NK-92 treated with Interleukin-12 subunit alpha and Interleukin-12 subunit beta, amount 100 ng/mL, for 24 hours (cell line): ENCODE results near the gene HAGHL.
"Not testable (repeated sequence)": the region's sequence is repeated elsewhere in the genome, so short reads cannot be mapped to it uniquely, and the experiment has no call there.

Experiments
- DNase-seq: peaks from one replicate; lab custom pipeline; 2025; lab: John Stamatoyannopoulos, UW

Gene HAGHL

DNA sequence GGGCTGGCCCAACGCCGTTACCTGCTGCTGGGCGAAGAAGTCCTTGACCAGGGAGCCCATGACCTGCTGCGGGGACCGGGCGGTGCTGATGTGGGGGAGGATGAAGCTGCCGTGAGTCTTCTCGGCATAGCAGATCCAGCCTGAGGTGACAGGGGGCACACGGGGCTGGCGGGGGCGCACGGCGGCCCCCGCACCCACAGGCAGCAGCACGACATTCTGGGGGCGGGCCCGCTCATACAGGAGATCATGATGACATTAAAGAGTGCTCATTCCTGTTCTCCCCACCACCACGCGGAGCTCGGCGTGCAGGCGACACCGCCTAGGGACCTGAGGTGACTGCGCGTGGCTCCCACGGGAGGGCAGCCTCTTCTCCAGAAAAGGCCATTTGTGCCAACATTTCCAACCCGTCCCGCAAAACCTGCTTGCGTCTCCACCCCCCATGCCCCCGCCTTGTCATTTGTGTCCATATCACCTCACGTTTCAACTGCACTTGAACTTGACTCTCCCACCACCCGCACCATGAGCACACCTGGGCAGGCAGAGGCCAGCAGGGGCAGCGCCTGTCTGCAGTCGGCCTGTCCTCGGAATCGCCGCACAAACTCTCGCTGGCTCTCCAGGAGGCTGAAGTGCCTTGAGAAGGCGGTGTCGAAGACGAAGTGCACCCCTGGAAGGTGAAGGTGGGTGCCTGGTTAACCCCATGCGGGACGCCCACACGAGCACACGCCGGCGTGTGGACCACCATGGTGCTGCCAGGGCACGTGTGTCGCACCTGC, 7.5 kb downstream of the HAGHL start:
- DNase-seq = no peak

GRCh38 chr16:734981-735881, 8.3 kb downstream of the HAGHL start:
- DNase-seq = no peak

DNA sequence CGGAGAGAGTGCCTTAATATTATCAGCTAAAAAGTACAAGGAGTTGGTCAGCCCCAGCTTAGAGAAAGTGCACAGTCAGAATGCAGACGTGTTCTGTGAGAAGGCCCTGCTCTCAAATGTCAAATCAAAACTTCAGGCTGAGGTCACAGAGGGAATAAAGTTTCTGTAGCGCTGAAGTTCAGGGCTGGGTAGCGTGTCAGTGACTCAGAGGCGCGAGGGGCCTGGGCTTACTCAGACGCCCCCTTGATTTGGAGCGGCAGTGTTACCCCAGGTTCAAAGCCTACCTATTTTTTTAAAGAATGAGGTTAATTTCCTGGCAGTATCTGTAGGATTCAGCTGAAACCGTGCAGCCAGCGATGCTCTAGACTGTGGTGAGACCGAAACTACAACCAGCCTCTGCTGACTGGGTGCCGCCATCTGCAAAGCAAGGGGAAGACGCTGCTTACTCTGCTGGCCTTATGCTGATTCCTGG, 9.1 kb downstream of the HAGHL start:
- DNase-seq = no peak

- no peak for DNase-seq
These were observed 10.1 kb downstream of the HAGHL start for GRCh38 chr16:736936-737481.

DNA sequence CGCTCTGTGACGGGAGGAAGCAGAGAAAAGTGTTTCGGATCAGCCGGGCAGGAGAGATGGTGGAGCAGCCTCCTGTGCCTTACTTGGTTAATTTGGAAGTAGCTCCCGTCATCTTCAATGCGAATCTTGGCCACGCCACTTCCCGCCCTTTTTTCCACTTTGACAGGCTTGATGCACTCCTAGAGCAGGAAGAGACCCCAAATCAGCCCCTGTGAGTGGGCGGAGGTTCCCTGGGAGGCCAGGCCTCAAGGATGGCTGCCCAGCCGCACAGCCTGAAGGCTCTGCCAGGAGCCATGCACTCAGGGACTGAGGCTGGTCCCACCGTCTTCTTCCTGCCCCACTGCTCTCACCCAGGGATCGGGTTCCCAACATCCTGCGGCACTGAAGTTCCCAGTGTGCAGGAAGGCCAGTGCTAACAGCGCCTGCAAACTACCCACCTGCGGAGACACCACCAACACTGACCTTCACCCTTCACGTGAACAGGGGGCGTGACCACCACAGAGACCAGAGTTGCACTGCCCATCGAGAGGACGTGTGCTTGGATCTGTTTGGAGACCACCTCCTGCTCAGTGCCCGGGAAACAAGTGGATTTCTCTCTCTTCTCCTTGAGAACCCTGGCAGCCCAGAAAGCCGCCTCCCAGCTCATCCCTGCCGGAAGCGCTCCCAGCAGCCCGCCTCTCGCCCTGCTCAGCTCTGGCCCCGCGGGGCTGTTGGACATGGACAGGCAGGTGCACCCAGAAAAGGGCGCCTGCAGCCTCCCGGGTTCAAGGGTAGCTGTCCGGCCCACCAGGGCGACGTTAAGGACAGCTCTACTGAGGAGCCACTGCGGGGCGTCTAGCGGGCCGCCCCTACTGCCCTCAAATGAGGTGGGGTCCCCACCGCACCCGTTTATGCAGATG, 12.9 kb downstream of the HAGHL start:
- no peak for DNase-seq

DNA sequence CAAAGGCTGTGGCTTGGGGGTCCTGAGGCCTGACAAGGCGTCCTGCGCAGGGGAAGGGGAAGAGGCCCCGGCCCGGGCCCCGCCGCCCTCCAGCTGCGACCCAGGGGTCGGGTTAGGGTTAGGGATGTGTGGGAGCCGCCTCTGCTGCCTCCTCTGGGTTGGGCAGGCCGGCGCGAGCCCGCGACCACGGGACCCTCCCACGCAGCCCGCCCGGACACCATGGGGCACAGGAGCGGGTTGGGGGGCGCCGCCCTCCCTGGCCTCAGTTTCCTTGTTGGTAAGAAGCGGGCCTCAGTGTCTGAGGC, 13.5 kb downstream of the HAGHL start:
- no peak for DNase-seq

DNA sequence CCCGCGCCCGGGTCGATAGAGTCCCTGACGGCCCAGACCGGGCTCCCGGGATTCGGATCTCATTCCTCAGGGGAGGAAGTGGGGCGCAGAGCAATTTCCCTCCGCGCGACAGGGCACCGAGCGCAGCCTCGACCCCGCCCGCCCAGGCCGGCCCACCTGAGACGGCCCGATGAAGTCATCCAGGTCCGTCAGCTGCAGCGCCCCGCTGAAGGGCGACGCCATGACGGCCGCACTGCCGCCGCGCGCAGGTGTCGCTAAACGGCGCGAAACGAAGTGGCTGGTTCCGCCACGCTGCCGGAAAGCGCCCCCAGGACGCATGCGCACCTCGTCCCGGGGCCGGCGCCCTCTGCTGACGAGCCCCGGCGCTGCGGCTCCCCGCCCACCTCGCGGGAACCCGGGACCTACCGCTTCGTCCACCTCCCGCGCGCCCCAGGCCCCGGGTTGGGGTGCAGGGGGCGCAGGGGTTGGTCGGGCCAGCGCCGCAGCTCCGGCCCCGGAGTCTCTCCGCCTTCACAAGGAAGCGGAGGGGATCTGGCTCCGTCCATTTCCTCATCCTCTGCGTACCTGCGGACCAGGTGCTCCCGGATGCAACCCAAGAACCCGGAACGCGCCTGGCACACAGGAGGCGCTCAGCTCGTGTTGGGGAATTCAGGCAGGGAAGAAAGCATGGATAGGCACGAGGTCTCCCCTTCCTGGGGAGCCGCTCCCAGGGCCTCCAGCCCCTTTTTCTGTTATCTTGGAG, 14.0 kb downstream of the HAGHL start, which contains the start of gene CIAO3:
CIAO3 (minus strand) TSS at position 234 of the 742 bp plus-strand sequence; CDS start at position 222, 12 bp downstream.
- DNase-seq = peak; percentile 83

DNA sequence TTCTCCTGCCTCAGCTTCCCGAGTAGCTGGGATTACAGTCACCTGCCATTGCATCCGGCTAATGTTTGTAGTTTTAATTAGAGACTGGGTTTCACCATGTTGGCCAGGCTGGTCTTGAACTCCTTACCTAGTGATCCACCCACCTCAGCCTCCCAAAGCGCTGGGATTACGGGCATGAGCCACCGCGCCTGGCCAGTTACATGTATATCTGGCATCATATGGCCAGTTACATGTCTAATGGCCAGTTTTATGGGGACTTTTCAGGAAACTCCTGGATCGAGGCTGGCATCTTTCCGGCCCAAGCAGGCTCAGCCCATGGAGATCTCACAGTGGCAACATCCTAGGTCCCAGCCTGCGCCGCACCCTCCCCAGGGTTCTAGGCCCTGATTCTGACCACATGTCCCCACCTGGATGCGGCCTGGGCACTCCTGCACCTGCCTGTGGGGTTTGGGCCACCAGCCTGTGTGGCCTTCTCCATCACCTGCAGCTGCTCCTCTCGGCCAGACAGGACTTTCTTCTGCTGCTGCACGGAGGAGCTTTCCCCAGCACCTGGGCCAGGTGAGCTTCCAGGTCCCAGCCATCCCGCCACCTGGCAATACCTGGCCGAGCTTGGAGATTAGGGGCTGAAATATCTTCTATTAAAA, 15.2 kb downstream of the HAGHL start:
- DNase-seq = no peak

DNA sequence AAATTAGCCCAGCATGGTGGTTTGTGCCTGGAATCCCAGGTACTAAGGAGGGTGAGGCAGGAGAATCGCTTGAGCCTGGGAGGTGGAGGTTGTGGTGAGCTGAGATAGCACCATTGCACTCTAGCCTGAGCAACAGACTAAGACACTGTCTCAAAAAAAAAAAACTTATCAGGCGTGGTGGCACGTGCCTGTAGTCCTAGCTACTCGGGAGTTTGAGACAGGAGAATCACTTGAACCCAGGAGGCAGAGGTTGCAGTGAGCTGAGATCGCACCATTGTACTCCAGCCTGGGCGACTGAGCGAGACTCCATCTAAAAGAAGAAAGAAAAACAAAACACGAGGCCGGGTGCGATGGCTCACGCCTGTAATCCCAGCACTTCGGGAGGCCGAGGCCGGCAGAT, 16.0 kb downstream of the HAGHL start:
- not testable (repeated sequence) for DNase-seq

- DNase-seq = no peak
These were observed 17.0 kb downstream of the HAGHL start for GRCh38 chr16:743794-744500.

DNA sequence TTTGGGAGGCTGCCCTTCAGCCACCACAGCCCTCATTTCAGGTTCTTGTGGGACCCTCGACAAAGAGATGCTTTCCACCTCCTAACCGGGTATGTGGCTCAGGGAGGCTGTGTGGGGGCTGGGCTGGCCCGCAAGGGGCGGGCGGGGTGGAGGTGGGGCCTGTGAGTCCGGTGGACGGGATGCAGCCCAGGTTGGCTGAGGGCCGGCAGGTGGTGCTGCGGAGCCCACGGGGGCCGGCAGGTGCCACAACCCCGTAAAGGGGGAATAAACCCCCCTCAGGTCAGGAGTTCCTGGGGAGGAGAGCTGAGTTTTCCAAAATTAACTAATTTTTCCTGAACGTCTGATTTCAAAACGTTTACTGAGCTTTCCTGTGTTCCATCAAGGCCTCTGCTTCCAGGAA, 18.8 kb downstream of the HAGHL start:
- no peak for DNase-seq

DNA sequence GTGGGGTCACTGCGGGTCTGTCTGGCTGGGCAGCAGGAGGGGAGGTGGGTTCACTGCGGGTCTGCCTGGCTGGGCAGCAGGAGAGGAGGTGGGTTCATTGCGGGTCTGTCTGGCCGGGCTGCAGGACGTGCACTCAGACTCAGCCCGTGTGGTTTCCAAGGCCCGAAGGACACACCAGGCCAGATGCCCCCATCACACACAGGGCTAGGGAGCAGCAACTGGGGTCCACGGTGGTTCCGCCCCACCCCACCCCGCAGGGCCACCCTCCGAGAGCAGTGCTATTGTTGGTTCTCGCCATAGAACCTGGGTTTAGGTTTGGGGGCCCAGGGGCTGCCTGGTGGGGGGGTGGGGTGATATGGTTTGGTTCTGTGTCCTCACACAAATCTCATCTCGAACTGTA, 19.7 kb downstream of the HAGHL start:
- DNase-seq = no peak

DNA sequence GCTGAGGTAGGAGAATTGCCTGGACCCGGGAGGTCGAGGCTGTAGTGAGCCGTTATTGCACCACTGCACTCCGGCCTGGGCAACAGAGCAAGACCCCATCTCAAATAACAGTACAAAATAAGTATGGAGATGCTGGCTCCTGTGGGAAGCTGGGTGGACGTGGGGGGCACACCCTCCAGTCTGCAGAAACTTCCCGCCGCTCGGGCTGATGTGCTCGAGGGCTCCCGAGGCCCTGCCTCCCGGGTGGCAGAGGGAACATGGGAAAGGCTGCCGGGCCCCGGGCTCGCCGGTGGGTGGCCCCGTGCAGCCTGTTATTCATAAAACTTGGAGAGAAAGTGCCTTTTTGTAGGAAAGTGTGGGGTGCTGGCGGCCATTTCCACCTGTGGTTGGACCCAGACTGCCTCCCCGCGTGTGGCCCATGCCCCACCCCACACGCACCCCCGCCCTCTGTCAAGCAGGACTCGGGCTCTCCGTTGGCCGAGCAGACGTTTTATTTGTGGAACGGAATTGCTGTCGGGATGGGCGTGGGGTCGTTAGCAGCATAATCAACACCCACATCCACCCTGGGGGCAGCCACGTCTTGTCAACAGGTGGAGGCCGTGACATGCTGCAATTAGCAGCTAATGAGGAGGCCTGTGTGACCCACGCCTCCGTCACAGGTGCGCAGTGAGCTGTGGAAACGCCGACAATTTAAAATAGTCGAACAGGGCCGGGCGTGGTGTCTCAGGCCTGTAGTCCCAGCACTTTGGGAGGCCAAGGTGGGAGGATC, 21.3 kb downstream of the HAGHL start:
- no peak for DNase-seq

DNA sequence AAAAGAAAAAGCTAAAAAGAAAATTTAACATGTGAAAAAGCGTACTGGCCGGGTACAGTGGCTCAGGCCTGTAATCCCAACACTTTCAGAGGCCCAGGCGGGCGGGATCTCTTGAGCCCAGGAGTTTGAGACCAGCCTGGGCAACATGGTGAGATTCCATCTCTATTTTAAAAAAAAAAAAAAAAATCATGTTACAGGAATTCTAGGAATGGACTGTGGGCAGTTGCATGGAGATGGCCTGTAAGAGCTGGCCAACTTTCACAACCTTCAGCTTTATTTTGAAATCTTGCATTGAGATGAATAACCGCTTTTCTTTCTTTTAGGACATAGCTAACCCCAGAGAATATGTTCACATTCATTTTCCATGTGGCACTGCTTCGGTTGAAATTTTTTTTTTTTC, 22.1 kb downstream of the HAGHL start:
- no peak for DNase-seq

- no peak for DNase-seq
These were observed 23.6 kb downstream of the HAGHL start for GRCh38 chr16:750485-750884.

- DNase-seq = no peak
These were observed 24.5 kb downstream of the HAGHL start for GRCh38 chr16:751152-752006.

DNA sequence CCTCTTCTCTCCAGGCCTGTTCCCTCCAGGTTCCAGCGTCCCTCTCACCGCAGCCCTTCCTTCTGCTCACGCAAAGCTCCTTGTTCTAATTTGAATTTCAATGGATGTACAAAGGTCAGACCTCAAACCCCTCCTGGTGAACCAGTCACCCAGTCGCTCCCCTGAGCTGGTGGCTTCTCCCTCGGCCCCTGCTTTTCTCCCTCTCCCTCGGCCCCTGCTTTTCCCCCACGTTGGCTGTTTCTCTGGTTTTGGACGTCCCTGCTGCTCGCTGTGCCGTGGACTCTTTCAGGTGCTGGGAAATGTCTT, 25.1 kb downstream of the HAGHL start:
- no peak for DNase-seq

DNA sequence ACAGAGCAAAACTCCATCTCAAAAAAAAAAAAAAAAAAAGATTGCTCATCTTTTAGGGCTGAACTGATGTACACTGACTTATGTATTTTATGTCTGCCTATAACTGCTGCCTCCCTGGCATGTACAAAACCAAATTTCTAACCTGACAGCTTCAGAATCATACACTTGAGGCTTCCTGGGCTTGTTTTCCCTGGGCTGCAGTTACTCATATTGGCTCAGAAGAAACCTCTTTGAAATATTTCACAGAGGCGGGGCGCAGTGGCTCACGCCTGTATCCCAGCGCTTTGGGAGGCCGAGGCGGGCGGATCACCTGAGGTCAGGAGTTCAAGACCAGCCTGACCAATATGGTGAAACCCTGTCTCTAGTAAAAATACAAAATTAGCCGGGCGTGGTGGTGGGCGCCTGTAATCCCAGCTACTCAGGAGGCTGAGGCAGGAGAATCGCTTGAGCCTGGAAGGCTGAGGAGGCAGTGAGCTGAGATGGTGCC, 27.3 kb downstream of the HAGHL start:
- not testable (repeated sequence) for DNase-seq
